GM10266 (cell line): ENCODE results near the gene SYNDIG1L.

ENCODE experiments used
- DNase-seq: peaks from one replicate; pipeline ENCODE4 v3.0.0; 2012; ENCODE audit errors: extremely low spot score
- TF ChIP-seq, protein P1 (sequence below): IDR thresholded peaks from 2 replicates; pipeline ENCODE4 v1.5.1; 2012; ENCODE audit warnings: mild to moderate bottlenecking, low read depth; ENCODE audit not compliant: control insufficient read depth, insufficient read depth; ENCODE audit errors: missing control alignments

SYNDIG1L gene

GRCh38 chr14:74360163-74360562 is 65.8 kb downstream of the SYNDIG1L start:
- TF ChIP-seq, protein P1, sequence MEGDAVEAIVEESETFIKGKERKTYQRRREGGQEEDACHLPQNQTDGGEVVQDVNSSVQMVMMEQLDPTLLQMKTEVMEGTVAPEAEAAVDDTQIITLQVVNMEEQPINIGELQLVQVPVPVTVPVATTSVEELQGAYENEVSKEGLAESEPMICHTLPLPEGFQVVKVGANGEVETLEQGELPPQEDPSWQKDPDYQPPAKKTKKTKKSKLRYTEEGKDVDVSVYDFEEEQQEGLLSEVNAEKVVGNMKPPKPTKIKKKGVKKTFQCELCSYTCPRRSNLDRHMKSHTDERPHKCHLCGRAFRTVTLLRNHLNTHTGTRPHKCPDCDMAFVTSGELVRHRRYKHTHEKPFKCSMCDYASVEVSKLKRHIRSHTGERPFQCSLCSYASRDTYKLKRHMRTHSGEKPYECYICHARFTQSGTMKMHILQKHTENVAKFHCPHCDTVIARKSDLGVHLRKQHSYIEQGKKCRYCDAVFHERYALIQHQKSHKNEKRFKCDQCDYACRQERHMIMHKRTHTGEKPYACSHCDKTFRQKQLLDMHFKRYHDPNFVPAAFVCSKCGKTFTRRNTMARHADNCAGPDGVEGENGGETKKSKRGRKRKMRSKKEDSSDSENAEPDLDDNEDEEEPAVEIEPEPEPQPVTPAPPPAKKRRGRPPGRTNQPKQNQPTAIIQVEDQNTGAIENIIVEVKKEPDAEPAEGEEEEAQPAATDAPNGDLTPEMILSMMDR, result no peak
- DNase-seq, result no peak

GRCh38 chr14:74358176-74358829 is 67.7 kb downstream of the SYNDIG1L start:
- DNase-seq, result no peak
- TF ChIP-seq, protein P1, result no peak

DNA sequence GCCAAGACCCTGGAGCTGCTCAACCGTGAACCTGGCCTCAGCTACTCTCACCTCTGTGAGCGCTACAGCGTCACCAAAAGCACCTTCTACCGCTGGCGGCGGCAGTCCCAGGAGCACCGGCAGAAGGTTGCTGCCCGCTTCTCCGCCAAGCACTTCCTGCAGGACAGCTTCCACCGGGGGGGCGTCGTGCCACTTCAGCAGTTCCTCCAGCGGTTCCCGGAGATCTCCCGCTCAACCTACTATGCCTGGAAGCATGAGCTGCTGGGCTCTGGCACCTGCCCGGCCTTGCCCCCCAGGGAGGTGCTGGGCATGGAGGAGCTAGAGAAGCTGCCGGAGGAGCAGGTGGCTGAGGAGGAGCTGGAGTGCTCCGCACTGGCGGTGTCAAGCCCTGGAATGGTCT is 68.4 kb downstream of the SYNDIG1L start:
- TF ChIP-seq, protein P1, result no peak
- DNase-seq, result no peak

DNA sequence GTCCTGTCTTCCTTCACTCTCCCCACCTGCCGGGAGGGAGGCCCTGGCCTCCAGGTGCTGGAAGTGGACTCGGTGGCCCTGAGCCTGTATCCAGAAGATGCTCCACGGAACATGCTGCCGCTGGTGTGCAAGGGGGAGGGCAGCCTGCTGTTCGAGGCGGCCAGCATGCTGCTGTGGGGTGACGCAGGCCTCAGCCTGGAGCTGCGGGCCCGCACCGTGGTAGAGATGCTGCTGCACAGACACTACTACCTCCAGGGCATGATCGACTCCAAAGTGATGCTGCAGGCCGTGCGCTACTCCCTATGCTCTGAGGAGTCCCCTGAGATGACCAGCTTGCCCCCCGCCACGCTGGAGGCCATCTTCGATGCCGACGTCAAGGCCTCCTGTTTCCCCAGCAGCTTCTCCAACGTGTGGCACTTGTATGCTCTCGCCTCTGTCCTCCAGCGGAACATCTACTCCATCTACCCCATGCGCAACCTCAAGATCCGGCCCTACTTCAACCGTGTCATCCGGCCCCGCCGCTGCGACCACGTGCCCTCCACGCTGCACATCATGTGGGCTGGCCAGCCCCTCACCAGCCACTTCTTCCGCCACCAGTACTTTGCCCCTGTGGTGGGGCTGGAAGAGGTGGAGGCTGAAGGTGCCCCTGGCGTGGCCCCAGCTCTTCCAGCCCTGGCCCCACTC is 69.0 kb downstream of the SYNDIG1L start:
- TF ChIP-seq, protein P1, result no peak
- DNase-seq, result no peak
